NCI-H510A (cell line): Measurements from ENCODE around the gene TRIM10.
"Not testable (repeated sequence)": the region's sequence is repeated elsewhere in the genome, so short reads cannot be mapped to it uniquely, and the experiment has no call there.

Source experiments
- DNase-seq: peaks from one replicate; lab custom pipeline; 2025; lab: John Stamatoyannopoulos, UW

TRIM10 gene

GRCh38 chr6:30171677-30172471 is 10.9 kb upstream of the TRIM10 start:
- no peak for DNase-seq

DNA sequence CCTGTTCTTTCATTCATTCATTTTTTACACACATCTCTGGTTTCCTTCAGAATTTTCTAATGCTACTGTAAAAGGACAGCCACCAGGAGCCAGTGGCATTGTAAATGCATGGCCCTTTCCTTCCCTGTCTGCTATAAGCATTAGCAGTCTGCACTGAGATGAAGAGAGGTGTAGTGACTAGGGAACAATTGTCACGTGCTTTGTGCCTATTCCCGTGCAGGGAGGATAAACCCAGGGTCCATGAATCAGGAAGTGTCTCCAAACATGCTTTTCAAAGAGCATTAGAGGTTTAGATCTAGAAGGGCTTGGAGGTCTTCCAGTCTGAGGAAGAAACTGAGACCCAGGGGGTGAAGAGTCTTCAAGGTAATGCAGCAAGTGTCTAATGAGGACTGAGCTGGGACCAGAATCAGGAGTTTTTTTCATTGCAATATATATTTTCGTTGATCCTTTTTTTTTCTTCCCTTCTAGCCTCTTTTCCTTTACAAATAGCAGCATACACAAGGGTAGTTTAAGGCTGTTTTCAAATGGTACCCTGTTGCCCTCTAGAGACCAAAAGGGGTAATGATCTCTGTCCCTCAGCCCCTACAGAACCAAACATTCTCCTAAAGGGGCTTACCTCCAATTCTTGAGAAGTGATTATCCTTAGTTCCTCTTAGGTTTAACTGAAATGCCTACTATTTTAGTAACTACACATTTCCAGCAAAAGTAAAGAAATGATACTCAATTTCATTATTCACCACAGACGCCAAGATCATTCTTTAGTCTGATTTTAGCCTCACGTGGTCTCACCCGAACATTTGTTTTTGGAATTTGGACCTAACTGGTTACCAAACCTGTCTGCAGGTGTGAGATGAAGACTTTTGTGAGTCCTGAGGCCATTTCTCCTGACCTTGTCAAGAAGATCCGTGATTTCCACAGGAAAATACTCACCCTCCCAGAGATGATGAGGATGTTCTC is 8.9 kb upstream of the TRIM10 start:
- DNase-seq = no peak

DNA sequence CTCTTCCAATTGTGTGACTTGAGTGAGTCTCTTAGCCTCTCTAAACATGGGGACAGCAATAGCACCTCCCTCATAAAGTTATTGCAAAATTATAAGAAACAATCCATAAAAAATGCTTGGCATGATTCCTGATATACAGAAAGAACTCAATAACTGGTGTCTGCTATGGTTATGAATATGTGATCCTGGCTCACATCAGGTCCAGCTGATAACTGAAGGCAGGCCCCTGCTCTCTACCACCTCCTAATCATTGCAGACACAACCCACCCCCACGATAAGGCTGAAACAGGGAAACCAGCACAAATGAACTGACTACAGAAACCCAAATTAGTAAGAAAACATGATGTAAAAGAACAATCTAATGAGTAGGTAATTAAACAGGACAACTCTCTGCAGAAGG is 7.7 kb upstream of the TRIM10 start:
- DNase-seq = no peak

DNA sequence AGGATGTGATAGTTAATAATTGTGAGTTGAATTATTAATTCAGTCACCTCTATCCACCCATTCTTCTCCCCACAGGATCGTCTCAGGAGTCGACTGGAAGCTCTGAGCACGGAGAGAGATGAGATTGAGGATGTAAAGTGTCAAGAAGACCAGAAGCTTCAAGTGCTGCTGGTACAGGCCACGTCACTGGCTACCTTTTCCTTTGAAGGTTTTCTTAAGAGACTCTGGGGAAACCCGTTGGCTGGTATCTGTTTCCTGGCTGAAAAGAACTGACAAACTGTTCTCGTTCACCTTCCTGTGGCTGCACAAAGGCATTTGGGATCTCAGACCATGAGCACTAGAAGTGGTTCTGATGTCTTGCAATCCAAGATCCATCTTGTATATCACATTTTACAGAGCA is 6.1 kb upstream of the TRIM10 start:
- no peak for DNase-seq

DNA sequence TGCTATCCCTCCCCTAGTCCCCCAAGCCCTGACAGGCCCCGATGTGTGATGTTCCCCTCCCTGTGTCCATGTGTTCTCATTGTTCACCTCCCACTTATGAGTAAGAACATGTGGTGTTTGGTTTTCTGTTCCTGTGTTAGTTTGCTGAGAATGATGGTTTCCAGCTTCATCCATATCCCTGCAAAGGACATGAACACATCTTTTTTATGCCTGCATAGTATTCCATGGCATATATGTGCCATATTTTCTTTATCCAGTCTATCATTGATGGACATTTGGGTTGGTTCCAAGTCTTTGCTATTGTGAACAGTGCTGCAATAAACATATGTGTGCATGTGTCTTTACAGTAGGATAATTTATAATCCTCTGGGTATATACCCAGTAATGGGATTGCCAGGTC is 4.2 kb upstream of the TRIM10 start:
- not testable (repeated sequence) for DNase-seq

- DNase-seq = no peak
Measured at GRCh38 chr6:30164714-30165113, 3.7 kb upstream of the TRIM10 start.

DNA sequence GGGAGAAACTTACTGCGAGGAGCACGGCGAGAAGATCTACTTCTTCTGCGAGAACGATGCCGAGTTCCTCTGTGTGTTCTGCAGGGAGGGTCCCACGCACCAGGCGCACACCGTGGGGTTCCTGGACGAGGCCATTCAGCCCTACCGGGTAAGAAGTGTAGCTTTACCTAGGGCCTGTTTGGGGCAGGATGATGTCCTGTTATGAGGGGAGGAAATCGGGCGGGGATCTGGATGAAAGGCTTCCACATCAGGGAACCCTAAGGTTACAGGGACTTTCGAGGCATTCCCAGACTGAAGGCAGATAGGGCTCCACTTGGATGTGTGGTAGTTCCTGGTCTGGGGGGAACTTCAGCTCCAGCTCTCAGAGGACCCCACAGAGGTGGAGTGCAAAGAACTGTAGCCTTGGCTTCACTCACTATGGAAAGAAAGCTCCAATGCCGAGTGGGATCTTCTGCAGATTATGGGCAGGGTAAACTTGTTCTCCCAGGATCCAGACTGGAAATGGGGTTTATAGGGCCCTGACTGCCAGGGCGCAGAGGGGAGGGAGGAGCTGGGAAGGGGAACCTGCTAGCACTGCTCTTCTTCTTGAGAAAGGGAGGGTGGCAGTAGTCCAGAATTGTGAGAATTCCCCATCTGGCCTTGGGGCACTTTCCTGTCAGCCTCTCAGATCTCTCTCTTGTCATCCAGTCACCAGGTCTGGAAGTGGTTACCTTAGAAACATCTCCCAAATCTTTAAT is 3.1 kb upstream of the TRIM10 start:
- no peak for DNase-seq

GRCh38 chr6:30163090-30163917 is 2.3 kb upstream of the TRIM10 start, which contains the start of gene TRIM15:
TSS of gene TRIM15 (plus strand) at chr6:30163546. CDS start at chr6:30163685, 139 bp downstream.
- no peak for DNase-seq

DNA sequence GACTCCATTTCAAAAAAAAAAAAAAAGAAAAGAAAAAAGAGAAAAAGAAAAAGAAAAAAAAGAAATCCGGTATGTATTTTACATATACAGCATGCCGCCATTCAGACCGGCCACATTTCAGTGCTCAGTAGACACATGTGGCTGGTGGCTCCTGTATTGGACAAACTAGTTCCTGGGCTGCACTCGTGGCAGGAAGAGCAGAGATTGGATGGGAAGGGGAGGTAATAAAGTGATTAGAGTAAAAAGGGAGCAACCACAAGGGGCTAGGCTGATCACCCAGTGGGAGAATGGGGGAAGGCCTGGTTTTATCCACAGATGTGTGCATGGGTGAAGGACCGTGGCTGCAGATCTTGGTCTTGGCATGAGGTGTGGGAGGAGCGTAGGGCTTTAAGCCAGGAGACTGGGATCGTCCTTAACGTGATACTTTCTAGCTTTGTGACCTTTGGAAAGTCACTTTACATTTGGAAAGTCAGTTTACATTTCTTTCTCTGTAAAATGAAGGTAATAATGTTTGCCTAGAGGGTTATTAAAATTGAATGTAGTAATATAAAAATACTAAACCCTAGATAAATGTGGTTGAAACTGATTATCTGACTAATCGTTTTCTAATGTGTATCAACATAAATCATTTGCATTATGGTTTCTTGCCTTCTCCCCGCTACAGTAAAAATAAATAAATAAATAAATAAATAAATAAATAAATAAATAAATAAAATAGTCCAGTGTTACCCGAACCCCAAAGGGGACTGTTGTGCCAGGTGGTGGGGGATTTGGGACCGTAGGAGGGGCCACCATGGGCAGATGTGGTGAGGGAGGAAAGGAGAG is 1.5 kb upstream of the TRIM10 start:
- no peak for DNase-seq

- DNase-seq = no peak
Measured at GRCh38 chr6:30160008-30160784, 815 bp downstream of the TRIM10 start.

DNA sequence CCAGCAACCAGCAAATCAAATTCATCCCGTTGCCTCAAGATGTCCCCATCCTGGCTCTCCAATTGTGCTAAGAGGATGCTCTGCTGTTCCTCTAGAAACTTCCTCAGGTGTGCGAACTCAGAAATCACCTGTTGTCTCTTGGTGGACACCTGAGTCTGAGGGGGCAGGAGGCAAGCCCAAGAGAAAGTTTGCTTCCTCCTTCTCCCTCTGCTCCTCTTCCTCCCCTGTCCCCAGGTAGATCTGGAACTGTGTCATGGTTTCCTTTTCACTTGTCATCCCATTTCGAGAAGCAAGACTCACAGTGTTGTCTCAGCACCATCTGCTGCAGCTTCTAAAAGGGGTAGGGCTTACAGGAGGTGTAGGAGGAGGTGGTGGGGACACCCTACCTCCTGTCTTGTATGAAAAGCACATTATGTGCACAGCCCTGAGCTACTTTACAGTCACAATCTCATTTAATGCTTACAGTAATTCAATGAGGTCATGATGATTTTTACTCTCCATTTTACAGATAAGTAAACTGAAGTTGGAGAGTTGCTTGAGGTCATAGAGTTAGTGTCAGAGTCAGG is 2.5 kb downstream of the TRIM10 start:
- no peak for DNase-seq

DNA sequence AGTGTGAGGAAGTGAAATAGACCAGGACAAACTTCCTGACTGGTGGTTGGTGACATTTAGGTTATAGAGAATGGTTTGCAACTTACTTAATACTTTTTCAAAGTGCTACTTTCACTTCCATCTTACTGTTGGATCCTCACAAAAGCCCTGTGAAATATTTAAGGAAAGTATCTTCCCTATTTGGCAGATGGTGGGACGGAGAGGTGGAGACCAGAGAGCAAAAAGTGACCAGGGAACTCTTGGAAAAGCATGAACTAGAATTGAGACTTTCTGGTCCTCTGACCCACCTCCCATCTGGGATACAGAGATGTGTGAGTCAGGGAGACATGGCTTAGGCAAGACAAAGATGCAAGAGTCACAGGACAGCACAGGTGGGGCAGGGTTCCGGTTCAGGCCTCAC is 3.0 kb downstream of the TRIM10 start:
- DNase-seq = no peak

- DNase-seq = no peak
Measured at GRCh38 chr6:30157581-30157980, 3.4 kb downstream of the TRIM10 start.

- no peak for DNase-seq
Measured at GRCh38 chr6:30156774-30157173, 4.2 kb downstream of the TRIM10 start.

- DNase-seq = no peak
Measured at GRCh38 chr6:30156262-30156599, 4.8 kb downstream of the TRIM10 start.

DNA sequence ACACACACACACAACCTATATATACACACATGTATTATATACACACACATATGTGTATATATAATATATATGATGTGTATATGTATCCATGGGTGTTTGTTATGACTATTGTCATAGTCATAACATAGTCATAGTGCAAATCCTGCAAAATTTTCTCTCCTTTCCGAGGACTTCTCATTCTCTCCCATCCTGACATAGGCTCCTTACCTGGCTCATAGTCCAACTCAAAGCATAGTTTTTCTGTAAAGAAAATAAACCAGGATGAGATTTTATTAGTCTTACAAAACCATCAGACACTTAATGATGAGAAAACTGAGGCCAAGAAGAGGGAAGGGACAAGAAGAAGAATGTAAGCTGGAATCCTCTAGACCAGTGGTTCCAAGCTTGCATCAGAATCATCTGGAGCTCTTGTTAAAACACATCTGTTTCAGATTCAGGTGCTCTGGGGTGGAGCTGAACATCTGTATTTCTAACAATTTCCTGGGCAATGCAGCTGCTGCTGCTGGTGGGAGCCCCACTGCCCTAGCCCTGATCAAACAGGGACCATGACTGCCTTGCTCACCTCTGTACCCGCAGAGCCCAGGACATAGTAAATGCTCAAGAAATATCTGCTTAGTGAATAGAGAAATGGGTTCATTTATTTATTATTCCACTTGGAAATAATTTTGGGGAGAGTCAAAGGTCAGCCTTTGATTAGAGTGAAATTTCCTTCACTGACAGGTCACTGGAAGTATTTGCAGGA is 5.3 kb downstream of the TRIM10 start:
- DNase-seq = no peak

DNA sequence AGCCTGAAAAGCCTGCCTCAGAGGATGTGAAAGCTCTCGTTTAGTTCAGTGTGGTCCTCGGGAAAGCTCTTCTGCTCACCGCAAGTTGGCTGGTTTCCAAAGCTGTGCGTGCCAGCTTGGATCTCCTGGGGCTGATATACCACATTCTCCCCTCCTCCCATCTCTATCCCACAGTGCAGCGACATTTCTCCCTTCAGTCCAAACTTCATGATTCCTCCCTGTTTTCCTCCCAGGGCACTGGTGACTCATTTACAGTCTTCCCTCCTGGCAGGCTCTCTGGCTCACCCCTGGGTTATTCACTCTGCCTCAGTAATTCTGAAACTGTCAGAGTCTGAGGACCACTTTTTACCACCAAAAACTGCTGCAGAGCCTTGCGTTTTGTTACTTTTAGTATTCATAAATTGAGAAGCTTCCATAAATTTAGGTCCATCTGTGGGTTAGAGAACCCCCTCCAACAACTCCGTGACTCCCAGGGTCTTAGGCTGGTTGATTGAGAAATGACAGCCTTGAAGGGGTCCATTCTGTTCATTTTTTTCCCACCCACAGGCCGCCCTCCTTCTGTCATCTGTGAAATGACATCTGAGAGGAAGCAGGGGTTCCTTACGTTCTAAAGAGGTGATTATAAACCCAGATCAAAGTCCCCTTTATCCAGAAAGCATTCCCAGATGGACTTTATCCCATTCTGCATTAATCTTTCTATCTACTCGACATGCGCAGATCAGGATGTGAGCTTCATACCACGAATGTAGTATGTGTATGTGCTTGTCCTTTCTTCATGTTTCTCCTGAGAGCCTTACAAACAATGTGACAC is 6.1 kb downstream of the TRIM10 start:
- no peak for DNase-seq

- no peak for DNase-seq
Measured at GRCh38 chr6:30154061-30154460, 7.0 kb downstream of the TRIM10 start.
